ENCODE results near the gene NRG2. TPM values are rescaled to one million over a fixed set of nuclear protein-coding genes. Genes with fewer than 3 reads are reported as not detected.

NRG2 gene
- total RNA-seq, 5 donors from 2014 or later (not counting 1 experiment from before 2014, with no cell fraction given): 0.12 to 0.15 (median 0.12) TPM; not detected in 1

- Mint-ChIP-seq H3K9me3 (peaks cover 0 to 13% (median 0%) of the 10 kb centered on the region in 3 donors), H3K27ac (no peak overlapping the region), H3K36me3 (no peaks in the 10 kb centered on the region), H3K27me3 (peaks cover 26 to 34% of the 10 kb centered on the region in 2 donors), H3K4me3 (no peak overlapping the region), H3K4me1 (no peaks in the 10 kb centered on the region)
- no peaks in the 10 kb centered on the region for H3K36me3 ChIP-seq (ENCODE audit: control insufficient read depth in 2 of 2, extremely low read depth in 1 of 2, insufficient read depth in 1 of 2, low read length in 1 of 2)
- ATAC-seq (replicated peaks in 1 of 4) (no peak), DNase-seq (no peak)
- H3K27me3 ChIP-seq (replicated peaks in 1 of 2; ENCODE audit: control insufficient read depth in 2 of 2, extremely low read depth in 1 of 2, insufficient read depth in 2 of 2, low read length in 1 of 2): peaks cover 3 to 29% of the 10 kb centered on the region in 2 experiments
- H3K9me3 ChIP-seq: no peaks in the 10 kb centered on the region
- CTCF ChIA-PET: no interaction called here
- no CpG with 5 or more reads among the region's 3 CpGs for WGBS (ENCODE audit: insufficient coverage)
- POLR2A ChIA-PET: no interaction called here
- no peaks in the 10 kb centered on the region for H3K4me1 ChIP-seq (ENCODE audit: control insufficient read depth in 1 of 2, extremely low read depth in 1 of 2, insufficient read depth in 2 of 2, low read length in 2 of 2)
- H3K4me3 ChIP-seq (ENCODE audit: control insufficient read depth in 1 of 2, extremely low read depth in 1 of 2, low read length in 1 of 2): no peak overlapping the region
- no peak overlapping the region for H3K27ac ChIP-seq (ENCODE audit: low read length)
Measured at GRCh38 chr5:139831624-139832023, 211.5 kb downstream of the NRG2 start.

GRCh38 chr5:139829471-139829870 lies 213.6 kb downstream of the NRG2 start:
- H3K9me3 ChIP-seq: no peaks in the 10 kb centered on the region
- POLR2A ChIA-PET: no interaction called here
- CTCF ChIA-PET: no interaction called here
- H3K4me3 ChIP-seq (ENCODE audit: control insufficient read depth in 1 of 2, extremely low read depth in 1 of 2, low read length in 1 of 2): no peak overlapping the region
- H3K27ac Mint-ChIP-seq: no peak overlapping the region
- peaks cover 4 to 19% of the 10 kb centered on the region in 2 donors for H3K27me3 Mint-ChIP-seq
- no peak for DNase-seq
- peaks cover 0 to 13% (median 0%) of the 10 kb centered on the region in 3 donors for H3K9me3 Mint-ChIP-seq
- WGBS (ENCODE audit: insufficient coverage): 100% methylated on average over 2 of the region's 6 CpGs
- H3K4me1 Mint-ChIP-seq: no peaks in the 10 kb centered on the region
- no peaks in the 10 kb centered on the region for H3K36me3 Mint-ChIP-seq
- H3K27me3 ChIP-seq (replicated peaks in 1 of 2; ENCODE audit: control insufficient read depth in 2 of 2, extremely low read depth in 1 of 2, insufficient read depth in 2 of 2, low read length in 1 of 2): peaks cover 3 to 27% of the 10 kb centered on the region in 2 experiments
- H3K36me3 ChIP-seq (ENCODE audit: control insufficient read depth in 2 of 2, extremely low read depth in 1 of 2, insufficient read depth in 1 of 2, low read length in 1 of 2): no peaks in the 10 kb centered on the region
- no peak for ATAC-seq (replicated peaks in 1 of 4)
- H3K4me1 ChIP-seq (ENCODE audit: control insufficient read depth in 1 of 2, extremely low read depth in 1 of 2, insufficient read depth in 2 of 2, low read length in 2 of 2): no peaks in the 10 kb centered on the region
- no peak overlapping the region for H3K27ac ChIP-seq (ENCODE audit: low read length)
- no peak overlapping the region for H3K4me3 Mint-ChIP-seq

DNA sequence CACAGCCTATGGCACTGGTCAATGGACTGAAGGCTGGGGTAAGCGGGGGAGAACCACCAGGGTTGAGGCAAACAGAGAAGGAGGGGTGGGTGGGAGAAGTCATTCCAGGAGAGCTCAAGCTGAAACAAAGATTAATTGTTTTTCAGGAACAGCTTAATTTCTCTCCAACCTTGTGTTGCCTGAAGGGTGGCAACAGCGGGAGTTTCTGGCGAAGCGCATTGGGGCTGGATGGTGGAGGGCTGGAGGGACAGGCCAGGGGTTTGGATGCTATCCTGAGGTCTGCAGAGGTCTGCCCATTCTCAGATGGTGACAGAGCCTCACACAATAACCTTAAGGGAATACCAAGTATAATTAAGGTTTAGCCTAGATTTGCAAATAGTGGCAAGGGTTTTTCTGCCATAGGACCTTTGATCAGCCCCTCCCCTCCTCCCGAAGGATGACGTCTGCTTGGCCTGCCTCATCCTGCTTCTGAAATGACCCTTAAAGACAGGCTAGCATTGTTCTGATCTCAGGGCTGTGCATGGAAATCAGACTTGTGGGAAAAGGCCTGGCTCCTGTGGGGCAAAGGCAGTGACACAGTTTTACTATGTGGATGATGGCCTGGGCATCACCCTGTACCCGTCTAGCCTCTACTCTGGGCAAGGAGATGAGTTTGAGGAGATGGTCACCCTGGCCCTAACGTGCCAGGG lies 214.7 kb downstream of the NRG2 start:
- DNase-seq: no peak
- no peak for ATAC-seq (replicated peaks in 1 of 4)
- Histone ChIP-seq H3K27ac (ENCODE audit: low read length) (no peak overlapping the region), H3K4me3 (ENCODE audit: control insufficient read depth in 1 of 2, extremely low read depth in 1 of 2, low read length in 1 of 2) (no peak overlapping the region), H3K9me3 (no peaks in the 10 kb centered on the region), H3K36me3 (ENCODE audit: control insufficient read depth in 2 of 2, extremely low read depth in 1 of 2, insufficient read depth in 1 of 2, low read length in 1 of 2) (no peaks in the 10 kb centered on the region), H3K4me1 (ENCODE audit: control insufficient read depth in 1 of 2, extremely low read depth in 1 of 2, insufficient read depth in 2 of 2, low read length in 2 of 2) (no peaks in the 10 kb centered on the region), H3K27me3 (replicated peaks in 1 of 2; ENCODE audit: control insufficient read depth in 2 of 2, extremely low read depth in 1 of 2, insufficient read depth in 2 of 2, low read length in 1 of 2) (peaks cover 3 to 25% of the 10 kb centered on the region in 2 experiments)
- 84% methylated on average over 4 of the region's 8 CpGs for WGBS (ENCODE audit: insufficient coverage)
- ChIA-PET POLR2A (no interaction called here), CTCF (no interaction called here)
- Mint-ChIP-seq H3K4me3 (no peak overlapping the region), H3K36me3 (no peaks in the 10 kb centered on the region), H3K27me3 (peaks cover 7 to 13% of the 10 kb centered on the region in 2 donors), H3K9me3 (peaks cover 0 to 13% (median 0%) of the 10 kb centered on the region in 3 donors), H3K27ac (no peak overlapping the region), H3K4me1 (no peaks in the 10 kb centered on the region)

GRCh38 chr5:139825690-139826089 lies 217.4 kb downstream of the NRG2 start:
- no peak overlapping the region for H3K27ac Mint-ChIP-seq
- ChIA-PET POLR2A (no interaction called here), CTCF (interaction anchor here in 1 of 2 donors (0.5 kb wide), 1 partner anchor 1557 kb away, joined by 8 read pairs; no protein-coding TSS in a partner anchor)
- DNase-seq (no peak), ATAC-seq (replicated peaks in 1 of 4) (no peak)
- Histone ChIP-seq H3K4me3 (ENCODE audit: control insufficient read depth in 1 of 2, extremely low read depth in 1 of 2, low read length in 1 of 2) (no peak overlapping the region), H3K4me1 (ENCODE audit: control insufficient read depth in 1 of 2, extremely low read depth in 1 of 2, insufficient read depth in 2 of 2, low read length in 2 of 2) (no peaks in the 10 kb centered on the region), H3K27me3 (replicated peaks in 1 of 2; ENCODE audit: control insufficient read depth in 2 of 2, extremely low read depth in 1 of 2, insufficient read depth in 2 of 2, low read length in 1 of 2) (peaks cover 0 to 46% of the 10 kb centered on the region in 2 experiments), H3K36me3 (ENCODE audit: control insufficient read depth in 2 of 2, extremely low read depth in 1 of 2, insufficient read depth in 1 of 2, low read length in 1 of 2) (no peaks in the 10 kb centered on the region), H3K9me3 (no peaks in the 10 kb centered on the region), H3K27ac (ENCODE audit: low read length) (no peak overlapping the region)
- H3K27me3 Mint-ChIP-seq: peaks cover 8 to 10% of the 10 kb centered on the region in 2 donors
- no peak overlapping the region for H3K4me3 Mint-ChIP-seq
- WGBS (ENCODE audit: insufficient coverage): 82% methylated on average over 7 of the region's 7 CpGs
- H3K4me1 Mint-ChIP-seq: no peaks in the 10 kb centered on the region
- peaks cover 0 to 13% (median 0%) of the 10 kb centered on the region in 3 donors for H3K9me3 Mint-ChIP-seq
- H3K36me3 Mint-ChIP-seq: no peaks in the 10 kb centered on the region

GRCh38 chr5:139823757-139824355 lies 219.2 kb downstream of the NRG2 start:
- Mint-ChIP-seq H3K4me3 (no peak overlapping the region), H3K36me3 (peaks cover 1% of the 10 kb centered on the region), H3K27ac (peak overlapping the region in 1 of 2 donors; percentile 53), H3K4me1 (no peaks in the 10 kb centered on the region), H3K27me3 (peaks cover 15 to 18% of the 10 kb centered on the region in 2 donors), H3K9me3 (peaks cover 2 to 12% (median 5%) of the 10 kb centered on the region in 3 donors)
- Histone ChIP-seq H3K36me3 (ENCODE audit: control insufficient read depth in 2 of 2, extremely low read depth in 1 of 2, insufficient read depth in 1 of 2, low read length in 1 of 2) (no peaks in the 10 kb centered on the region), H3K27me3 (replicated peaks in 1 of 2; ENCODE audit: control insufficient read depth in 2 of 2, extremely low read depth in 1 of 2, insufficient read depth in 2 of 2, low read length in 1 of 2) (peaks cover 0 to 57% of the 10 kb centered on the region in 2 experiments), H3K4me1 (ENCODE audit: control insufficient read depth in 1 of 2, extremely low read depth in 1 of 2, insufficient read depth in 2 of 2, low read length in 2 of 2) (no peaks in the 10 kb centered on the region), H3K27ac (ENCODE audit: low read length) (no peak overlapping the region), H3K9me3 (no peaks in the 10 kb centered on the region), H3K4me3 (ENCODE audit: control insufficient read depth in 1 of 2, extremely low read depth in 1 of 2, low read length in 1 of 2) (no peak overlapping the region)
- DNase-seq: no peak
- CTCF ChIA-PET: no interaction called here
- 86% methylated on average over 6 of the region's 7 CpGs for WGBS (ENCODE audit: insufficient coverage)
- POLR2A ChIA-PET: no interaction called here
- no peak for ATAC-seq (replicated peaks in 1 of 4)

DNA sequence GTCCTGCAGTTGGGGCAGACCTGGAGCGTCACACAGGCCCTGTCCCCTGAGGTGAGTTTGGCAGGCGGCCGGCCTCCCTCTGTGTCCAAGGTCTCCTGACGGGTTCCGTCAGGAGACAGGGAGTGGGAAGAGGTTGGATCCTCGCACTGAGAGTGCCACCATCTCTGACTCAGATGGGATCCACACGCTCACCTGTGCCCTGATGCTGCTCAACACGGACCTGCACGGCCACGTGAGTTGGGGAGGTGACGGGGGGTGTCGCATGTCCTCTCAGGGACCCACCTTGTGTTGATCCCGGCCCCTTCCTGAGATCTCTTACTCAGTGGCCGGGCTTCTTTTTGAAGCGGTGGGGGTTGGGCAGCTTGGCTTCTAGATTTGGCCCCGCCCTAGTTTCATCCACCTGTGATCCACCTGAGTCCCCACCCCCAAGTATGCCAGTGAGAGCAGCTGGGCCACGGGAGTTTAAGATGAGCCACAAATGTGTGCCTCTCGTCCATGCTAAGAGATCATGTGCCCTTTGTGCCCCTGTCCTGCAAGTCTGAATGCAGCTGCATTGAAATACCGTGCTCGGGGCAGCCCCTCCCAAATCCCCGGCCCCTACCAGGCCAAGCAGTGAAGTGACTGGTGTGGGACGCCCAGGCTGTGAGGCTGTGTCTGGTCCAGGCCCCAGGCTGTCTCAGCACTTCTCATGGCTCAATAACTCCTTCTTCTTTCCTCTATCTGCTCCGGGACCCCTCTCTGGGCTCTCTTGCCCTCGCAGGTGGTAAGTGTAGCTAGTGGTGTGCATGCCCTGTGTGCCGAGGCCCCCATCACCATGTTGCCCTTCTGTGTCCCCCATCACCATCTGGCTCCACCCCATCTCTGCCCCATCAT lies 220.3 kb downstream of the NRG2 start:
- H3K4me1 ChIP-seq (ENCODE audit: control insufficient read depth in 1 of 2, extremely low read depth in 1 of 2, insufficient read depth in 2 of 2, low read length in 2 of 2): no peaks in the 10 kb centered on the region
- ChIA-PET POLR2A (no interaction called here), CTCF (interaction anchor here in 1 of 2 donors (1.1 kb wide), 1 partner anchor 46 kb away, joined by 3 read pairs; no protein-coding TSS in a partner anchor)
- no peak overlapping the region for H3K27ac Mint-ChIP-seq
- H3K4me3 ChIP-seq (ENCODE audit: control insufficient read depth in 1 of 2, extremely low read depth in 1 of 2, low read length in 1 of 2): no peak overlapping the region
- H3K4me1 Mint-ChIP-seq: no peaks in the 10 kb centered on the region
- H3K36me3 ChIP-seq (ENCODE audit: control insufficient read depth in 2 of 2, extremely low read depth in 1 of 2, insufficient read depth in 1 of 2, low read length in 1 of 2): no peaks in the 10 kb centered on the region
- ATAC-seq (replicated peaks in 1 of 4) (no peak), DNase-seq (no peak)
- peaks cover 0 to 53% of the 10 kb centered on the region in 2 experiments for H3K27me3 ChIP-seq (replicated peaks in 1 of 2; ENCODE audit: control insufficient read depth in 2 of 2, extremely low read depth in 1 of 2, insufficient read depth in 2 of 2, low read length in 1 of 2)
- peaks cover 3% of the 10 kb centered on the region for H3K36me3 Mint-ChIP-seq
- WGBS (ENCODE audit: insufficient coverage): 89% methylated on average over 21 of the region's 25 CpGs
- no peaks in the 10 kb centered on the region for H3K9me3 ChIP-seq
- no peak overlapping the region for H3K27ac ChIP-seq (ENCODE audit: low read length)
- no peak overlapping the region for H3K4me3 Mint-ChIP-seq
- H3K27me3 Mint-ChIP-seq: peaks cover 15 to 18% of the 10 kb centered on the region in 2 donors
- H3K9me3 Mint-ChIP-seq: peaks cover 6 to 14% (median 7%) of the 10 kb centered on the region in 3 donors
